ENCODE results near the gene PLD6.

- TF ChIP-seq GATA3 (IDR thresholded peaks at IDR 0.05; ENCODE audit: low read depth, low read length) (no peak), GATA2 (IDR thresholded peaks at IDR 0.05; ENCODE audit: low read depth, low read length) (no peak)
Measured at GRCh38 chr17:17173921-17174320, 32.2 kb downstream of the PLD6 start.

Measured in SH-SY5Y (cell line).